Breast epithelium (tissue), 4 donors: ENCODE data around the gene SLC2A11. TPM values are rescaled to one million over a fixed set of nuclear protein-coding genes. Genes with fewer than 3 reads are reported as not detected.

ENCODE experiments used
- DNase-seq, 2 donors: peaks; one replicate each; pipeline ENCODE4 v3.0.0-alpha.2; 2019; ENCODE audit warnings: low spot score in 2 of 2
- H3K27ac ChIP-seq, 2 donors: fragments of 200-600 bp; sonication (generic) in 1 of 2; one replicate each; pipeline ENCODE4 v1.5.1; 2016 to 2019; ENCODE audit warnings: mild to moderate bottlenecking in 1 of 2
- H3K27me3 ChIP-seq, 2 donors: fragments of 200-600 bp; sonication (generic) in 1 of 2; one replicate each; pipeline versions ENCODE4 v1.5.1 to v1.6.0; 2017 to 2019; ENCODE audit warnings: control low read depth in 1 of 2, mild to moderate bottlenecking in 1 of 2
- H3K36me3 ChIP-seq: fragments of 200-600 bp; one replicate; pipeline ENCODE4 v1.5.1; 2019
- H3K4me1 ChIP-seq, 2 donors: fragments of 200-600 bp; sonication (generic); one replicate each; pipeline ENCODE4 v1.5.1; 2016 to 2019; ENCODE audit warnings: control low read depth in 1 of 2
- H3K4me3 ChIP-seq, 3 donors: fragments of 200-600 bp; sonication (generic); 1 replicate in 2 of 3; 2 replicates in 1 of 3; pipeline ENCODE4 v1.5.1; 2016 to 2019; ENCODE audit warnings: mild to moderate bottlenecking in 3 of 3, moderate library complexity in 2 of 3
- H3K9me3 ChIP-seq, 2 donors: fragments of 200-600 bp; sonication (generic) in 1 of 2; one replicate each; pipeline ENCODE4 v1.5.1; 2016 to 2019; ENCODE audit warnings: control low read depth in 1 of 2
- CTCF ChIP-seq, 3 donors: fragments of 450-650 bp; IDR thresholded peaks; one replicate each; pipeline ENCODE4 v1.5.1; 2016 to 2017; ENCODE audit warnings: antibody characterized with exemption in 3 of 3, mild to moderate bottlenecking in 3 of 3, moderate library complexity in 3 of 3
- POLR2A ChIP-seq: fragments of 450-650 bp; IDR thresholded peaks from one replicate; pipeline ENCODE4 v1.6.1; 2016; ENCODE audit warnings: antibody characterized with exemption, mild to moderate bottlenecking, moderate library complexity
- POLR2AphosphoS5 ChIP-seq, 3 donors: sonication (generic); formaldehyde crosslinking; IDR thresholded peaks; one replicate each; pipeline ENCODE4 v1.6.1; 2017; ENCODE audit warnings: antibody characterized with exemption in 3 of 3
- intact Hi-C: fragments of 100-400 bp; cut with DNase I; formaldehyde crosslinking; loops from one replicate; pipeline ENCODE4 v1.15.1; 2023; ENCODE audit warnings: low total_unique reads
- total RNA-seq, 3 donors: library from RNA; depleted of rRNA; stranded (reverse); fragments of >200 nt; gene quantifications; one replicate each; pipeline ENCODE4 v1.1.0, GENCODE V29; 2016

SLC2A11 gene
- total RNA-seq, 3 donors from 2014 or later, result 10.2 to 17.0 (median 13.1) TPM

- no peaks in the 10 kb centered on the region for H3K36me3 ChIP-seq
- no peaks in the 10 kb centered on the region for H3K4me1 ChIP-seq
- no peaks in the 10 kb centered on the region for H3K27me3 ChIP-seq
- TF ChIP-seq POLR2A, result no peak
- no peak for TF ChIP-seq POLR2AphosphoS5 (IDR thresholded peaks at IDR 0.05)
- no peak for TF ChIP-seq CTCF (IDR thresholded peaks at IDR 0.05)
- no peak overlapping the region for H3K4me3 ChIP-seq
- H3K27ac ChIP-seq, result no peak overlapping the region
- intact Hi-C loops, result loop anchor here (10.0 kb wide), 1 partner anchor 58 kb away; the partner anchor contains the start of gene MMP11
- DNase-seq, result no peak
- no peaks in the 10 kb centered on the region for H3K9me3 ChIP-seq
Measured at GRCh38 chr22:23833017-23833751, 24.5 kb upstream of the SLC2A11 start.

- H3K27ac ChIP-seq, result no peak overlapping the region
- no peak for DNase-seq
- no peaks in the 10 kb centered on the region for H3K4me1 ChIP-seq
- intact Hi-C loops, result loop anchor here (10.0 kb wide), 1 partner anchor 59 kb away; the partner anchor contains the start of gene MMP11
- no peaks in the 10 kb centered on the region for H3K27me3 ChIP-seq
- H3K9me3 ChIP-seq, result no peaks in the 10 kb centered on the region
- H3K4me3 ChIP-seq, result no peak overlapping the region
- no peak for TF ChIP-seq POLR2AphosphoS5 (IDR thresholded peaks at IDR 0.05)
- no peak for TF ChIP-seq CTCF (IDR thresholded peaks at IDR 0.05)
- no peak for TF ChIP-seq POLR2A
- H3K36me3 ChIP-seq, result no peaks in the 10 kb centered on the region
Measured at GRCh38 chr22:23833911-23834317, 23.8 kb upstream of the SLC2A11 start.

GRCh38 chr22:23834406-23834792 is 23.3 kb upstream of the SLC2A11 start:
- peak overlapping the region in 1 of 2 donors; percentile 34 for H3K27ac ChIP-seq
- peaks cover 0 to 3% of the 10 kb centered on the region in 2 donors for H3K4me1 ChIP-seq
- TF ChIP-seq POLR2A, result no peak
- no peak for TF ChIP-seq POLR2AphosphoS5 (IDR thresholded peaks at IDR 0.05)
- TF ChIP-seq CTCF (IDR thresholded peaks at IDR 0.05), result no peak

GRCh38 chr22:23834793-23835483 is 22.7 kb upstream of the SLC2A11 start:
- TF ChIP-seq CTCF (IDR thresholded peaks at IDR 0.05), result no peak
- TF ChIP-seq POLR2A, result no peak
- TF ChIP-seq POLR2AphosphoS5 (IDR thresholded peaks at IDR 0.05), result no peak
- Histone ChIP-seq H3K36me3 (no peaks in the 10 kb centered on the region), H3K27ac (peak overlapping the region; percentile 6 to 34), H3K9me3 (no peaks in the 10 kb centered on the region), H3K4me1 (peaks cover 0 to 5% of the 10 kb centered on the region in 2 donors), H3K27me3 (no peaks in the 10 kb centered on the region), H3K4me3 (no peak overlapping the region)
- no peak for DNase-seq
- intact Hi-C loops, result loop anchor here (10.0 kb wide), 1 partner anchor 60 kb away; the partner anchor contains the start of gene MMP11

More at GRCh38 chr22:23834406-23834792, 23.3 kb upstream of the SLC2A11 start:
- no peak for DNase-seq
- intact Hi-C loops, result loop anchor here (10.0 kb wide), 1 partner anchor 60 kb away; the partner anchor contains the start of gene MMP11
- Histone ChIP-seq H3K9me3 (no peaks in the 10 kb centered on the region), H3K36me3 (no peaks in the 10 kb centered on the region), H3K4me3 (no peak overlapping the region), H3K27me3 (no peaks in the 10 kb centered on the region)
